ENCODE data around the gene DRAXIN.

DRAXIN gene

DNA sequence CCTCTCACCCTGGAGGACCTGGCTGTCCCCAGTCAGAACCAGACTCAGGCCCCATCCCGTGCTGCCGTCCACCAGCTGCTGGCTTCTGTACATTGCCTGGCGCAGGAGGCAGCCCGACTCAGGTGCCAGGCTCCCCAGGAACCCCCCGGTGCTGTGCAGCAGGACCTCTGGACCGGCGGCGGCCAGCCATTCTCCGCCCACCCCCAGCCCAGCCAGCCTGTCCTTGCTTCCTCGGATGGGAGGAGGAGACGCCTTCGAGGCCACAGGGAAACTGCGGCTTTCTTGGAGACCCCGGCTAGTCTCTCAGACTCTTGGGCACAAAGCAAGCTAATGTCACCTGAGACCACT, 74.9 kb downstream of the DRAXIN start:
- no peak for DNase-seq

DNA sequence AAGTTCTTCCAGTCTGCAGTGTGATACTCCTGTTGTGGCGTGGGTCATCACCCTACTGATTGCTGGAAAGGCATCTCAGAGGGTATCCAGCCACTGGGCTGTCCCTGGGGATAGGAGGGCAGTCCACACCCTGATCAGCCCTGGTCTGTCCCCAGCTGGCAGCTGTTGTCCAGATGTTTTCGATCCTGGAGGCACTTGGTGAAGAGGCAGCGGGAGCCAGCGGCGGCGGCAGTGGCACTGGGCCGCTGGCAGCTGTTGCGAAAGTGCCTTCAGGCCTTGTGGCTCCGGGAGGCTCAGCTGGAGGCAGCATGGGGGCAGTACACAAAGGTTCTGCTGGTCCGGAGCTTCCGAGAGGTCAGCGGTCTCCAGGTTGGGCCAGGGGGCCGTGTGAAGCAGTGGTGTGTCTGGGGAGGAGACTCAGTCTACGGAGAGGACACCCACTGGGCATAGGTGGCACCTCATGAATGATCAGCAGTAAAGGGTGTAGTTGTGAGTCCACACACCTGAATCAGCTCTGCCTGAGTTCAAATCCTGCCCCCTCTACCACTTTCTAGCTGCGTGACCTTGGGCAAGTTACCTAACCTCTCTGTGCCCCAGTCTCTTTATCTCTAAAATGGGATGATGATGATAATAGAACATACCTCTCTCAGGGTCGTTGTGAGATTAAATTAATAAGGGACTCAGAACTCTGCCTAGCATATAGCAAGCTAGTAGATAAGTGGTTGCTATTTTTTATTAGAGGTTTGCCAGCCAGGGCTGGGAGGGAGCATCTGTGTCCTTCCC, 76.6 kb downstream of the DRAXIN start:
- DNase-seq: no peak

DNA sequence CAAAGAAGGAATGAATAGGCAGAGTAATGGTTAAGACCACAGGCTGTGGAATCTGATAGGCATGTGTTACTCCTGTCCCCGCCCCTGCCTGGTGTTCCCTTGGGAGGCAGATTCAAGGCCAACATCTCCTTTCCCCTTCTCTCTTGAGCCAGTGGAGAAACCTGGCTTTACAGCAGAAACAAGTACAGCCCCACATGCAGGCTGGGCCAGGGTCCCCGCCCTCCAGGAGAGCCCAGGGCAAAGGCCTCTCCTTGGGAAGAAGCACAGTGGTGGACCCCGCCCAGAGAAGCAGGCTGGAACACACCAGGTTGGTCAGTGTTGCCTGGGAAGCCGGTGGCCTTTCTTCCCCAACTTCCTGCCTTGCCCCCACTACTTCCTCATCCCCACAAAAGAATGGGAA, 77.3 kb downstream of the DRAXIN start:
- DNase-seq: no peak

DNA sequence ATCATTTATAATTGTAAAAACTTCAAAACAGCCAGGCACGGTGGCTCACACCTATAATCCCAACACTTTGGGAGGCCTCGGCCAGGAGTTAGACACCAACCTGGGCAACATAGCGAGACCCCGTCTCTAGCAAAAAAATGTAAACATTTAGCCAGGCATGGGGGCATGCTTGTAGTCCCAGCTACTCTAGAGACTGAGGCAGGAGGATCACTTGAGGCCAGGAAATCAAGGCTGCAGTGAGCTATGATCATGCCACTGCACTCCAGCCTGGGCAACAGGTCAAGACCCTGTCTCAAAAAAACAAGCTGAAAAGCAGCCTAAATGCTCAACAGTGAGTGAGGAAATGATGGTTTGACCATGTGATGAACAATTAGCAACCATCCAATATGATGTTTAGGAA, 77.8 kb downstream of the DRAXIN start:
- DNase-seq: no peak

DNA sequence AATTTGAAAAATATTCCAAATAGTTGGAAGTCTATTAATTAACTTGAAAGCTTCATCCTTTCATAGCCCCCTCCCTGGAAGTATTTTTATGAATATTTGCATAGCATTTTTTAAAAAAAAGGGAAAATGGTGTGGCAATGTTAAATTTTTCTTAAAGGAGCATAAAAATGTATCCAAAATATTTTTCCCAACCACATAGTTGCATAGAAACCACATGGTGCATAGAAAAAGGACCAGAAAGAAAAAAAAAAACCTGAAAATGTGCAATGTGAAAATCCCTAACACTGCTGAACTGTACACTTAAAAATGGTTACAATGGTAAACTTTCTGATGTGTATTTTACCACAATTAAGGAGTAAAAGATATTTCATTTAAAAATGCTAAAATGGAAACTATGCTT, 78.5 kb downstream of the DRAXIN start:
- no peak for DNase-seq

DNA sequence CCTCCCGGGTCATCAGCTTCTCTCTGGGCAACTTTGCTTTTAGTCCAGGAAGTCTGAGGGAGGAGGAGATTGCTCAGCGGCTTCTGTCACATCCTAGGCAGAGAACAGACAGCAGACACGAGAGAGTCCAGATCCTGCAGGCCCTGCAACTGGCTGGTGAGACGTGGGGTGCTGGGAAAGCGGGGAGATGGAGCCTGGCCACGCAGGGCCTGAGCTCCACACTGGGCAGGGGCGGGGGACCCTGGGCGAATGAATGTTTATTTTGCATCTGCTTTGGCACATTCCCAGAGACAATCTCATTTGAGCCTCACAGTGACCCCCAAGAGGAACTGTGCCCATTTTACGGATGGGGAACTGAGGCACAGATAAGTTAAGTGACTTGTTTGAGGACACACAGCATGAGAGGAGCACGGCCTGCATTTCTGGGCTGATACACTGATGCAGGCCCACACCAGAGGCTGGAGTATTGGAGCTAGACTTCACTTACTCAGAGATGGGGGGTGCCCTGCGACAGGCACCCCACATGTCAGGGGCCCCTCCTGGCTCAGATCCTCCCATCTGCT, 80.1 kb downstream of the DRAXIN start:
- DNase-seq: no peak

DNA sequence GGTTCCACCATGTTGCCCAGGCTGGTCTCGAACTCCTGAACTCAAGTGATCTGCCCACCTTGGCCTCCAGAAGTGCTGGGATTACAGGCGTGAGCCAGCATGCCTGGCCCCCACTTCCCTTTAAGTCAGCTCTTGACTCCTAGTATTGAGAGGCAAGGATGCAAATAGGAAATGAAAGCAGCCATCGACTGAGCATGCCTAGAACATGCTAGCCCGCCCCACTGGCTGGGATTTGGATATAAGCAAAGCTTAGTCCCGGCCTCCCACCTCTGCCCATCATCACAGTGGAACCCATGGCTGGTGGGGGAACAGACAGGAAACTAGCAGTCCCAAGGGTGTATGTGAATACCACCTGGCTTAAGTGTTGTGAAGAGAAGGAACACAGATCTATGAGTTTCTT, 80.9 kb downstream of the DRAXIN start:
- DNase-seq: no peak

DNA sequence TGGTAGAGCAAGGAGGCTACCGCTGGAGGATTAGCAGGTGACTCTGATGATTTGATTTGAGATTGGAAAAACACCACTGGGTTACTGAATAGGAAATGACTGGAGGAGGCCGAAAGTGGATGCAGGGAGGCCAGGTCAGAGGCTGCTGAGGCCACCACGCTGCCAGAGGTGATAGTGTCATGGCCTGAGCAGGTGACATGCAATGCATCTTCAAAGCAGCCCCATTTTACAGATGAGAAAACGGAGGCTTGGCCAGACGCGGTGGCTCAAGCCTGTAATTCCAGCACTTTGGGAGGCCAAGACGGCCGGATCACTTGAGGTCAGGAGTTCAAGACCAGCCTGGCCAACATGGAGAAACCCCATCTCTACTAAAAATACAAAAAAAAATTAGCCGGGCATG, 83.2 kb downstream of the DRAXIN start:
- DNase-seq: no peak

Data from stimulated activated CD4-positive, alpha-beta T cell treated with anti-CD3 and anti-CD28 coated beads, Interleukin-12 subunit alpha, Interleukin-12 subunit beta, amount 100 ng/mL, for 4 hours (primary cell).